ENCODE measurements around the gene CXCL8.
"Not testable (repeated sequence)": the region's sequence is repeated elsewhere in the genome, so short reads cannot be mapped to it uniquely, and the experiment has no call there.

The CXCL8 gene

GRCh38 chr4:73740353-73740778 is at the start of gene CXCL8:
TSS of gene CXCL8 (plus strand) at chr4:73740569. CDS start at chr4:73740659, 90 bp downstream.
- H3K36me3 ChIP-seq (ENCODE audit: control insufficient read depth, insufficient read depth, low read length): no peaks in the 10 kb centered on the region
- no peak within 1 kb of the TSS for H3K27ac ChIP-seq (ENCODE audit: low read depth, low read length)
- no peaks in the 10 kb centered on the region for H3K27me3 ChIP-seq (ENCODE audit: control insufficient read depth, insufficient read depth, low read length)
- H3K4me1 ChIP-seq (ENCODE audit: control insufficient read depth, insufficient read depth, low read length): no peaks in the 10 kb centered on the region
- H3K4me3 ChIP-seq (ENCODE audit: low read length): no peak within 1 kb of the TSS
- no peak within 1 kb of the TSS for H3K9ac ChIP-seq (ENCODE audit: low read length)

- not testable (repeated sequence) for H3K4me3 ChIP-seq (ENCODE audit: low read length); H3K27ac ChIP-seq (ENCODE audit: low read depth, low read length); H3K9ac ChIP-seq (ENCODE audit: low read length); H3K36me3 ChIP-seq (ENCODE audit: control insufficient read depth, insufficient read depth, low read length); H3K27me3 ChIP-seq (ENCODE audit: control insufficient read depth, insufficient read depth, low read length); H3K4me1 ChIP-seq (ENCODE audit: control insufficient read depth, insufficient read depth, low read length)
These were observed 49.2 kb upstream of the CXCL8 start for GRCh38 chr4:73691201-73691600.

DNA sequence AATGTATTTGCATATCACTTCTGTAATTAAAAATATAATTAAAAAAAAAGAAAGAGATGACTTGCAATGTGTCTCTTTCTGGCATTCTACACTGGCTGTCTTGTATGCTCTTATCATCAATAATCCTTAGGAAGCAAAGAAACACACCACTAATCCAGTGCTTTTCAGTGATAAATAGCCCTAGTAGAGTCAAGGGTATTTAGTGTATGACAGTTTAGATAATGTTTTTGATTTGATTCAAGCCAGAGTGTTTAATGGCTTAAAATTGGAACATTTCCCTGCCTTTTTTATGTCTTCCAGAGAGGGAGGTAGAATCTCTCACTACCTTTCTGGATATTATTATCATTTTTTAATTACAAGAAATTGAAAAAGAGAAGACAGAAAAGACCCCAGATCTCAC is 48.6 kb upstream of the CXCL8 start:
- no peak overlapping the region for H3K27ac ChIP-seq (ENCODE audit: low read depth, low read length)
- H3K9ac ChIP-seq (ENCODE audit: low read length): no peak overlapping the region
- H3K27me3 ChIP-seq (ENCODE audit: control insufficient read depth, insufficient read depth, low read length): no peaks in the 10 kb centered on the region
- no peaks in the 10 kb centered on the region for H3K4me1 ChIP-seq (ENCODE audit: control insufficient read depth, insufficient read depth, low read length)
- H3K36me3 ChIP-seq (ENCODE audit: control insufficient read depth, insufficient read depth, low read length): no peaks in the 10 kb centered on the region
- no peak overlapping the region for H3K4me3 ChIP-seq (ENCODE audit: low read length)

GRCh38 chr4:73692254-73692653 is 48.1 kb upstream of the CXCL8 start:
- Histone ChIP-seq H3K9ac (ENCODE audit: low read length) (no peak overlapping the region), H3K27me3 (ENCODE audit: control insufficient read depth, insufficient read depth, low read length) (no peaks in the 10 kb centered on the region), H3K36me3 (ENCODE audit: control insufficient read depth, insufficient read depth, low read length) (no peaks in the 10 kb centered on the region), H3K4me3 (ENCODE audit: low read length) (no peak overlapping the region), H3K27ac (ENCODE audit: low read depth, low read length) (no peak overlapping the region), H3K4me1 (ENCODE audit: control insufficient read depth, insufficient read depth, low read length) (no peaks in the 10 kb centered on the region)

DNA sequence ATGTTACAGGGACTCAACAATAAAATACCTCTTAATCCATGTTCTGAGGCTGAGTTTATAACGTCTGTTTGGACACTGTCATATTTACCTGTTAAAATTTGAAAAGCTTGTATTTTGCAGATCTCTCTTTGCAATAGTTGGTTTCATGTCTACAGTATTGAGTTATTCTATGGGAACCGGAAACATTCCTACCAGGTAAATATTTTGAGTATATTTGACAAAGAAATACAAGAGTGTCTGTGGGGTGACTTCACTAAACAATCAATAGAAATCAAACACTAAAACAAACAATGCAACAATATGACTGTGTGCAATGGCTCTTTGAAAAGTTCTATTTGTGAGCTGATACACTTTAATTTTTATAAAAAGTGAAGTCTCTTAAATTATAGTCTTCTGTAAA is 47.7 kb upstream of the CXCL8 start:
- Histone ChIP-seq H3K4me1 (ENCODE audit: control insufficient read depth, insufficient read depth, low read length) (no peaks in the 10 kb centered on the region), H3K27me3 (ENCODE audit: control insufficient read depth, insufficient read depth, low read length) (no peaks in the 10 kb centered on the region), H3K4me3 (ENCODE audit: low read length) (no peak overlapping the region), H3K9ac (ENCODE audit: low read length) (no peak overlapping the region), H3K27ac (ENCODE audit: low read depth, low read length) (no peak overlapping the region), H3K36me3 (ENCODE audit: control insufficient read depth, insufficient read depth, low read length) (no peaks in the 10 kb centered on the region)

DNA sequence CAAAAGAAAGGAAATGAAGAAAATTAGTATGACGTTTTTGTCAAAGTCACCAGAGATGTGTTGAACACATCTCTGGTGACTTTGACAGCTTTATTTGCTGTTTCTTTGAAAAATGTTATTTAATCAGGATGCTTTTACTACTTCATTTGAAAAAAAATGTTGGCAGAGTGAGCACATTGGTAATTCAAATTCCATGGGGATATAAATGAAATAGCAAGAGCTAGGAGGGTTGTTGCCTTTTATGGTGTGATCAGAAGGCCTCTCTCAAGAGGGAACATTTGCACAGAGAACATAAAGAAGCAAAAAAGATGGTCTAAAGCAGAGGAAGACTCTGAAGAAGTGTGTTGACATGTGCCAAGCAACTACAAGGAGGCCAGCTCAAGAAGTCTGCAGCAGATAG is 46.6 kb upstream of the CXCL8 start:
- no peaks in the 10 kb centered on the region for H3K36me3 ChIP-seq (ENCODE audit: control insufficient read depth, insufficient read depth, low read length)

DNA sequence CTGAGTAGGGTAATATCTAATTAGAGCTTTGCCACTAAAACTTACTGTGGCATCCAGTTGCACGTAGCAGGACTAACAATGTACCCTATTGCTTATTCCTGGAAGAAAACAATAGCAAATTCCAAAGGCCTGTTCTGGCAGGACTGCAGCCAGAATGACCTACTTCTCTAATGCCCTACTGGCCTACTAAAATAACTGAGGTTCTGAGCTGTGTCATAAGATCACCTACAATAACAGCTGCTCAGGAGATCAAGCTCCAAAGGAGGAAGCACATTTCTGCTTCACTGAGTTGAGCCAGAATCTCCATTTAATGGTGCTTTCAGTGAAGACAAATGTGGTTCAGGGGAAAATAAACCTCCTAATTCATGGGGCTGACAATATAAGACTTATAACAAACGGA is 42.2 kb upstream of the CXCL8 start:
- H3K4me1 ChIP-seq (ENCODE audit: control insufficient read depth, insufficient read depth, low read length): no peaks in the 10 kb centered on the region
- H3K9ac ChIP-seq (ENCODE audit: low read length): no peak overlapping the region
- no peak overlapping the region for H3K27ac ChIP-seq (ENCODE audit: low read depth, low read length)
- no peak overlapping the region for H3K4me3 ChIP-seq (ENCODE audit: low read length)
- H3K27me3 ChIP-seq (ENCODE audit: control insufficient read depth, insufficient read depth, low read length): no peaks in the 10 kb centered on the region
- no peaks in the 10 kb centered on the region for H3K36me3 ChIP-seq (ENCODE audit: control insufficient read depth, insufficient read depth, low read length)

More for the DNA sequence above, 46.6 kb upstream of the CXCL8 start:
- H3K27ac ChIP-seq (ENCODE audit: low read depth, low read length): no peak overlapping the region
- H3K4me3 ChIP-seq (ENCODE audit: low read length): no peak overlapping the region
- H3K4me1 ChIP-seq (ENCODE audit: control insufficient read depth, insufficient read depth, low read length): no peaks in the 10 kb centered on the region
- H3K9ac ChIP-seq (ENCODE audit: low read length): no peak overlapping the region
- no peaks in the 10 kb centered on the region for H3K27me3 ChIP-seq (ENCODE audit: control insufficient read depth, insufficient read depth, low read length)

- Histone ChIP-seq H3K27me3 (ENCODE audit: control insufficient read depth, insufficient read depth, low read length) (no peaks in the 10 kb centered on the region), H3K4me1 (ENCODE audit: control insufficient read depth, insufficient read depth, low read length) (no peaks in the 10 kb centered on the region), H3K27ac (ENCODE audit: low read depth, low read length) (no peak overlapping the region), H3K36me3 (ENCODE audit: control insufficient read depth, insufficient read depth, low read length) (no peaks in the 10 kb centered on the region), H3K4me3 (ENCODE audit: low read length) (no peak overlapping the region), H3K9ac (ENCODE audit: low read length) (no peak overlapping the region)
These were observed 39.3 kb upstream of the CXCL8 start for GRCh38 chr4:73701116-73701515.

DNA sequence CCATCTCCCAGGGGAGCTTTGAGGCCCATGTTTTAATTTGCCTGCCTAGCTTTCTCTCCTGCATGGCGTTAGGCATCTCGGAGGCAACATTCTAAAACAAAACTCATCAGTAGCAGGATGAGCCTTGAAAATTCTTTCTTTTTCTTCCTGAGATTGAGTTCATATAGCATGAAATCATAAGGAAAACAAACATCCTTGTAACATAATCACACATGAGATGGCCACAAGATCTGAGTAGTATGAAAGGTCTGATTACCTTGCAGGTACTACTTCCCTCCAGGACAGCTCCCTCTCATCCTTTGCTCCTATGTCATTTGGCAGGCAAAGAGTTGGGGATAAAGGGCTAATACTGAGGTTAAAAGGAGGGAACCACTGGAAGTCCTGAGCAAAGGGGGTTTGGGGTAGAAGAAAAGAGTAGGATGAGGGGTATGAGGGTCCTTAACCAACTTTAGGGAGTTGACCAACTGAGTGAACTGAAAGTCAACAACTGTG is 37.5 kb upstream of the CXCL8 start:
- Histone ChIP-seq H3K36me3 (ENCODE audit: control insufficient read depth, insufficient read depth, low read length) (no peaks in the 10 kb centered on the region), H3K4me1 (ENCODE audit: control insufficient read depth, insufficient read depth, low read length) (no peaks in the 10 kb centered on the region), H3K27me3 (ENCODE audit: control insufficient read depth, insufficient read depth, low read length) (no peaks in the 10 kb centered on the region), H3K9ac (ENCODE audit: low read length) (no peak overlapping the region), H3K4me3 (ENCODE audit: low read length) (no peak overlapping the region), H3K27ac (ENCODE audit: low read depth, low read length) (no peak overlapping the region)

DNA sequence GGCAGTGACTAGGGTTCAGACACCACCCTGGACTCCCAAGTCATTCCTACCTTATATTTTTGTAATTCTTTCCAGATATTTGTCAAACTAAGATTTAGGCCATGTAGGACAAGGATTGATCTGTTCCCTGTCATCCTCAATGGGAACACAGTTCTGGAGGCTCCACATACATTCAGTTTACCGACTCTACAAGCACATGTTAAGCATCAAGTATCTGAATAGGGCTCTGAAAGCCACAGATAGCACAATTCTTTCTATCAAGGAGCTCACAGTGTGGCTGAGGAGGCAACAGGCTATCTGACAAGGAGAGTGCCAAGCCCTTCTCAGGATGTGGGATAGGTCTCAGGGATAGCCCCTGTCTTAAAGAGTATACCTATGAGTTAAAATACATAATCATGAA is 37.0 kb upstream of the CXCL8 start:
- no peak overlapping the region for H3K4me3 ChIP-seq (ENCODE audit: low read length)
- no peaks in the 10 kb centered on the region for H3K36me3 ChIP-seq (ENCODE audit: control insufficient read depth, insufficient read depth, low read length)
- H3K9ac ChIP-seq (ENCODE audit: low read length): no peak overlapping the region
- no peak overlapping the region for H3K27ac ChIP-seq (ENCODE audit: low read depth, low read length)
- H3K4me1 ChIP-seq (ENCODE audit: control insufficient read depth, insufficient read depth, low read length): peaks cover under 1% of the 10 kb centered on the region
- H3K27me3 ChIP-seq (ENCODE audit: control insufficient read depth, insufficient read depth, low read length): no peaks in the 10 kb centered on the region

GRCh38 chr4:73704314-73705055 is 35.9 kb upstream of the CXCL8 start:
- Histone ChIP-seq H3K4me1 (ENCODE audit: control insufficient read depth, insufficient read depth, low read length) (peaks cover 2% of the 10 kb centered on the region), H3K4me3 (ENCODE audit: low read length) (no peak overlapping the region), H3K36me3 (ENCODE audit: control insufficient read depth, insufficient read depth, low read length) (no peaks in the 10 kb centered on the region), H3K27me3 (ENCODE audit: control insufficient read depth, insufficient read depth, low read length) (no peaks in the 10 kb centered on the region), H3K9ac (ENCODE audit: low read length) (no peak overlapping the region), H3K27ac (ENCODE audit: low read depth, low read length) (no peak overlapping the region)

DNA sequence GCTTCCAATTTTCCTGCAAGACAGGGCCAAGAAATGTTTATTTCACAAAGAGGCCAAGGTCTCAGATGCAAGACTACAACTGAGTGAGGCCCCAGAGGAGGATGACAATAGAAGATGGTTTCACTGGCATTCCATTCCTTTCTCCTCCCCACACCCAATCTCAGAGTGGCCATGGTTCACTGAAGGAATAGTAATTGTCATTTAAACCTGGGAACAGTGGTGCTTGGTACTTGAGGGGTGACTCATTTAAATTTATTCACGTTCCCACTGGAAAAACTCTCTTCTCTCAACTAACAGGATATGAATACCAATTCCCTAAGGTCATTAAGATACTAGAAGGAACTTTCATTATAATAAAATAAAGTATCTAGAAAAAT is 35.3 kb upstream of the CXCL8 start:
- no peaks in the 10 kb centered on the region for H3K27me3 ChIP-seq (ENCODE audit: control insufficient read depth, insufficient read depth, low read length)
- no peaks in the 10 kb centered on the region for H3K36me3 ChIP-seq (ENCODE audit: control insufficient read depth, insufficient read depth, low read length)
- H3K4me3 ChIP-seq (ENCODE audit: low read length): no peak overlapping the region
- H3K27ac ChIP-seq (ENCODE audit: low read depth, low read length): no peak overlapping the region
- peaks cover 2% of the 10 kb centered on the region for H3K4me1 ChIP-seq (ENCODE audit: control insufficient read depth, insufficient read depth, low read length)
- no peak overlapping the region for H3K9ac ChIP-seq (ENCODE audit: low read length)

DNA sequence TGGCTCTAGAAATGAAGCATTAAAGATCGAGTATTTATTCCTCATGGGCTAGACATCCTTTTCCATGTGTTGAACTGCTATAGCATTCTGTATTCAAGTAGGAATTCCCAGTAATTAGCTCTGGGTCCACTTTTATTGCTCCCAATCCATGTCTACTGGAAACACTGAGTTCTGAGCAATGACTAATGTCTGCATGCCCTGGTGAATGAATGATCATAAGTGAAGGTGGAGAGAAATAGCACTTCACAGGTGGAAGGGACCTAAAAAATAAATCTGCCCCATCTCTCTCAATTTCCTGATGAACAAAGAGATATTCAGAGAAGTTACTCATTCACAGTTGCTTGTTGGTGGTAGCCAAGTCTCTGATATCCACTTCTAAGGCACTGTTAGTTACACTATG is 34.6 kb upstream of the CXCL8 start:
- H3K27me3 ChIP-seq (ENCODE audit: control insufficient read depth, insufficient read depth, low read length): no peaks in the 10 kb centered on the region
- peaks cover 2% of the 10 kb centered on the region for H3K4me1 ChIP-seq (ENCODE audit: control insufficient read depth, insufficient read depth, low read length)
- H3K27ac ChIP-seq (ENCODE audit: low read depth, low read length): no peak overlapping the region
- no peaks in the 10 kb centered on the region for H3K36me3 ChIP-seq (ENCODE audit: control insufficient read depth, insufficient read depth, low read length)
- no peak overlapping the region for H3K4me3 ChIP-seq (ENCODE audit: low read length)
- H3K9ac ChIP-seq (ENCODE audit: low read length): no peak overlapping the region

All from rectal smooth muscle tissue (tissue), 1 donor.